OCI-LY1 (cell line): Measurements from ENCODE around the gene TMEM143.

ENCODE experiments used
- H2AFZ ChIP-seq: fragments of 200-600 bp; sonication (generic), shearing (Covaris generic); 2 replicates; pipeline ENCODE4 v1.6.0; 2014; ENCODE audit warnings: antibody characterized with exemption, mild to moderate bottlenecking, low read length
- H3F3A ChIP-seq: fragments of 200-600 bp; sonication (generic), shearing (Covaris generic); 2 replicates; pipeline ENCODE4 v1.6.0; 2014; ENCODE audit warnings: mild to moderate bottlenecking, antibody characterized with exemption, low read length, moderate library complexity; ENCODE audit not compliant: insufficient read depth
- H3K27ac ChIP-seq: fragments of 200-600 bp; sonication (generic); 2 replicates; pipeline ENCODE4 v1.5.1; 2014; ENCODE audit warnings: low read length, mixed run types, mild to moderate bottlenecking, low read depth; ENCODE audit not compliant: poor library complexity, severe bottlenecking
- H3K27me3 ChIP-seq: fragments of 200-600 bp; sonication (generic); 2 replicates; pipeline ENCODE4 v1.6.0; 2014; ENCODE audit warnings: antibody characterized with exemption, mild to moderate bottlenecking, low read length, moderate library complexity; ENCODE audit not compliant: insufficient read depth
- H3K36me3 ChIP-seq: fragments of 200-600 bp; sonication (generic); 2 replicates; pipeline ENCODE4 v1.6.1; 2014; ENCODE audit warnings: mild to moderate bottlenecking, antibody characterized with exemption, low read length, moderate library complexity, mixed read lengths; ENCODE audit not compliant: insufficient read depth
- H3K4me1 ChIP-seq: fragments of 200-600 bp; sonication (generic); 2 replicates; pipeline ENCODE4 v1.5.1; 2014; ENCODE audit warnings: mild to moderate bottlenecking, low read length, moderate library complexity; ENCODE audit not compliant: insufficient read depth, severe bottlenecking
- H3K4me2 ChIP-seq: fragments of 200-600 bp; sonication (generic), shearing (Covaris generic); 2 replicates; pipeline ENCODE4 v1.6.1; 2014; ENCODE audit warnings: low read length
- H3K4me3 ChIP-seq: fragments of 200-600 bp; sonication (generic); 2 replicates; pipeline ENCODE4 v1.5.1; 2014; ENCODE audit warnings: low read length, low read depth, mild to moderate bottlenecking, mixed read lengths; ENCODE audit not compliant: poor library complexity, severe bottlenecking
- H3K79me2 ChIP-seq: fragments of 200-600 bp; shearing (Covaris generic); 2 replicates; pipeline ENCODE4 v1.6.1; 2016; ENCODE audit warnings: mixed run types, low read length, mixed read lengths; ENCODE audit not compliant: insufficient read depth
- H3K9ac ChIP-seq: fragments of 200-600 bp; sonication (generic), shearing (Covaris generic); 2 replicates; pipeline ENCODE4 v1.6.1; 2014; ENCODE audit warnings: mild to moderate bottlenecking, low read length, mixed read lengths
- H3K9me2 ChIP-seq: fragments of 200-600 bp; sonication (generic), shearing (Covaris generic); 2 replicates; pipeline ENCODE4 v1.6.1; 2014; ENCODE audit warnings: low read depth, mild to moderate bottlenecking, low read length, mixed read lengths
- H3K9me3 ChIP-seq: fragments of 200-600 bp; shearing (Covaris generic); 2 replicates; pipeline ENCODE4 v1.6.1; 2014; ENCODE audit warnings: low read length, mixed read lengths
- H4K20me1 ChIP-seq: fragments of 200-600 bp; sonication (generic), shearing (Covaris generic); 2 replicates; pipeline ENCODE4 v1.6.0; 2016; ENCODE audit warnings: mild to moderate bottlenecking, low read length; ENCODE audit not compliant: insufficient read depth
- EZH2 ChIP-seq: fragments of 200-600 bp; sonication (generic), shearing (Covaris generic); IDR thresholded peaks from 2 replicates; pipeline ENCODE4 v1.8.0; 2017; ENCODE audit warnings: borderline replicate concordance, mixed run types, mild to moderate bottlenecking, antibody characterized with exemption, low read length, moderate library complexity, mixed read lengths
- TF ChIP-seq, protein P1 (sequence below): fragments of 200-600 bp; sonication (generic), shearing (Covaris generic); IDR thresholded peaks from 2 replicates; pipeline ENCODE4 v1.5.1; 2017; ENCODE audit warnings: mild to moderate bottlenecking, antibody characterized with exemption, low read length, moderate library complexity, mixed read lengths

TMEM143 gene

DNA sequence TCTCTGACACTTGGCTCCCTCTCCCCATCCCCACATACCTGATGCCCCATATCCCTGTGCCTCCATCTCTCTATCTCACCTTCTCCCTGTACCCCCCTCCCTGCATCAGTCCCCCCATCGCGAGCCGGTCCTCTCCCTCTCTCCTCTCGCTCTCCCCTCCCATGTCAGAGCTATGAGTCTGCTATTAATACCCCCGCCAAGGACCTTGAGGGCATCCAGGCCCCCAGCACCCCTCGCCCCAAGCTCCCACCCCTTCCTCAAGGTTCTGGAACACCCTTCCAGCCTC lies 31.4 kb upstream of the TMEM143 start:
- Histone ChIP-seq H3F3A (0 out of 2 replicates have a peak, but pooled peaks cover 4% of the 10 kb centered on the region), H2AFZ (no peak overlapping the region), H3K9me3 (no peaks in the 10 kb centered on the region), H4K20me1 (no peaks in the 10 kb centered on the region), H3K9ac (no peak overlapping the region), H3K27ac (no peak overlapping the region), H3K4me1 (peaks cover 15% of the 10 kb centered on the region), H3K36me3 (no peaks in the 10 kb centered on the region), H3K9me2 (no peaks in the 10 kb centered on the region), H3K4me3 (no peak overlapping the region), H3K79me2 (no peaks in the 10 kb centered on the region), H3K4me2 (no peak overlapping the region), H3K27me3 (peaks cover 8% of the 10 kb centered on the region; the same call in 1 of the 2 replicates)
- TF ChIP-seq EZH2: no peak
- TF ChIP-seq, protein P1, sequence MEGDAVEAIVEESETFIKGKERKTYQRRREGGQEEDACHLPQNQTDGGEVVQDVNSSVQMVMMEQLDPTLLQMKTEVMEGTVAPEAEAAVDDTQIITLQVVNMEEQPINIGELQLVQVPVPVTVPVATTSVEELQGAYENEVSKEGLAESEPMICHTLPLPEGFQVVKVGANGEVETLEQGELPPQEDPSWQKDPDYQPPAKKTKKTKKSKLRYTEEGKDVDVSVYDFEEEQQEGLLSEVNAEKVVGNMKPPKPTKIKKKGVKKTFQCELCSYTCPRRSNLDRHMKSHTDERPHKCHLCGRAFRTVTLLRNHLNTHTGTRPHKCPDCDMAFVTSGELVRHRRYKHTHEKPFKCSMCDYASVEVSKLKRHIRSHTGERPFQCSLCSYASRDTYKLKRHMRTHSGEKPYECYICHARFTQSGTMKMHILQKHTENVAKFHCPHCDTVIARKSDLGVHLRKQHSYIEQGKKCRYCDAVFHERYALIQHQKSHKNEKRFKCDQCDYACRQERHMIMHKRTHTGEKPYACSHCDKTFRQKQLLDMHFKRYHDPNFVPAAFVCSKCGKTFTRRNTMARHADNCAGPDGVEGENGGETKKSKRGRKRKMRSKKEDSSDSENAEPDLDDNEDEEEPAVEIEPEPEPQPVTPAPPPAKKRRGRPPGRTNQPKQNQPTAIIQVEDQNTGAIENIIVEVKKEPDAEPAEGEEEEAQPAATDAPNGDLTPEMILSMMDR: no peak

DNA sequence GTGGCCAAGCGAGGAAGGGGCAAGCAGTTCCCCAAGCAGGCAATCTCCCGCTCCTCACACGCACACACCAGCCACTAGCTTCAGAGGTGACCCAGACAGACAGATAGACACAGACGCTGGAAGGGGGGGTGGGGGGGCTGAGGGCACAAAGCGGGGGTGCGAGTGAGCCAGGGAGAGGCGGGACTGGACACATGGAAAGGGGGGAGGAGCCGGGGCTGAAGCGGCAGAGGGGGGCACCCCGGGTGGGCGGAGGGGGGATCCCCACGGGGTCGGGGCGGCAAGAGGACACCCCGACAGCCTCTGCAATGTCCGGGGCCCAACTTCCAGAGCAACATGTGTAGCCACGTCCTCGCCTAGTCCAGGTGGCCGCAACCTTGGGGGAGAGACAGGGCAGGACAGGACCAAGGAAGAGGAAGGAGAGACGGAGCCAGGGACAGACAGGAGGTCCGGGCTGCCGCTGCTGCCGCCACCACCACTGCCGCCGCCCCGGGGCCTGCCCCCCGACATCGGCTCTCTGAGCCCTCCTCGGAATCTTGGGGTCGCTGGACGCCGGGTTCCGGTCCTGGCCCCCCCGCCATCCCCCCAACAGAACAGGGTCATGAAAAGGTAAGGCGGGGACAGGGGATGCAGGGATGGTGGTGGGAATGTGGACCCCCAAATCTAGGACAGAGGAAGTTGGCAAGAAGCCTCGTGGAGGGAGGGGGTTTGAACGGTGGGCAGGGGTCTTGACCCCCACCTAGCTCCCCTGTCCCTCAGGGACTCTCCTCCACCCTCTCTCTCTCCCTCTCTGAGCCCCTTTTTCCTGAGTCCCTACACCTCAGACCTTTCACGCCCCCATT lies 30.8 kb upstream of the TMEM143 start:
- H3K36me3 ChIP-seq: no peaks in the 10 kb centered on the region
- no peak overlapping the region for H3K4me3 ChIP-seq
- 0 out of 2 replicates have a peak, but pooled peaks cover 4% of the 10 kb centered on the region for H3F3A ChIP-seq
- H3K9me3 ChIP-seq: no peaks in the 10 kb centered on the region
- H4K20me1 ChIP-seq: no peaks in the 10 kb centered on the region
- H3K27me3 ChIP-seq: peaks cover 8% of the 10 kb centered on the region; the same call in 1 of the 2 replicates
- H3K79me2 ChIP-seq: no peaks in the 10 kb centered on the region
- H3K27ac ChIP-seq: no peak overlapping the region
- H3K4me1 ChIP-seq: peaks cover 14% of the 10 kb centered on the region
- no peak overlapping the region for H3K9ac ChIP-seq
- no peaks in the 10 kb centered on the region for H3K9me2 ChIP-seq
- TF ChIP-seq, protein P1: no peak
- TF ChIP-seq EZH2: no peak
- no peak overlapping the region for H2AFZ ChIP-seq
- H3K4me2 ChIP-seq: no peak overlapping the region

DNA sequence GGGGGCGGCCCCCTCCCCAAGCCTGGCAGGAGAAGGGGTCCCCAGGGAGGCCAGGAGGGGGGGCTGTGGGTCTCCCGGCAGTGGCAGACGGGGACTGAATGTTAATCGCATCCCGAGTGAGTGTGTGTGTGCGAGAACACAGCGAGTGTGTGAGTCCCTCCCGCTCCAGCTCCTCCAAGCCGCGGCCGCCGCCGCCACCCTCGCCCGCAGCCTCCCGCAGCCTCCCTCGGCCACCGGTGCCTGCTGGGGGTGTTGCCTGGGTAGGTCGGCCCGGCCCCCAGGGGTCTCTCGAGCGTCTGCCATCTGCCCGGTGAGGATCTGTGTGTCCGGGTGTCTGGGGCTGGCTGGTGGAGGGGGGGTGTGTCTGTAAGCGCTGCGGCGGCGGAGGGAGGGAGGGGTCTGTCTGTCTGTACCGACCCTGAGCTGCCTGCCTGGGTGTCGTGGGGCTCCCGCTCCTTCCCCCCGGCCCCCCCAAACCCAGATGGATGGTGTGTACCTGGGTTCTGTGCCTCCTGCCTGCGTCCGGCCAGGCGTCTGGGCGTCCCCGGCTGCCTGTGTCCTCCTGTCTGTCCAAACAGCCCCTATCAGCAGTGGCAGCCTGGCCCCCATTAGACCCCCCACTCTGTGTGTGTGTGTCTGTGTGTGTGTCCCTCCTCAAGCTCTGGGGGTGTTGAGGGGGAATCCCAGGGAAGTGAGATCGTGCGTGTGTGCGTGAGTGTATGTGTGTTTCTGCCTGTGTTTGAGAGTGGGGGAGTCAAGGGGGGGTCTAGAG lies 30.0 kb upstream of the TMEM143 start, which contains the start of gene GRIN2D:
GRIN2D (plus strand) TSS at position 110 of the 772 bp plus-strand sequence. CDS start 4,725 bp downstream, outside the sequence.
- H4K20me1 ChIP-seq: no peaks in the 10 kb centered on the region
- H3K27ac ChIP-seq: no peak within 1 kb of the TSS
- H3K4me3 ChIP-seq: no peak within 1 kb of the TSS
- no peaks in the 10 kb centered on the region for H3F3A ChIP-seq
- peak within 1 kb of the TSS; percentile 21; the same call in 1 of the 2 replicates for H3K4me2 ChIP-seq
- H2AFZ ChIP-seq: no peak within 1 kb of the TSS
- H3K36me3 ChIP-seq: no peaks in the 10 kb centered on the region; the same call in 1 of the 2 replicates
- H3K4me1 ChIP-seq: peaks cover 14% of the 10 kb centered on the region
- H3K9ac ChIP-seq: no peak within 1 kb of the TSS
- H3K9me3 ChIP-seq: no peaks in the 10 kb centered on the region
- TF ChIP-seq, protein P1: no peak
- TF ChIP-seq EZH2: no peak
- H3K27me3 ChIP-seq: peaks cover 8% of the 10 kb centered on the region; the same call in 1 of the 2 replicates
- no peaks in the 10 kb centered on the region for H3K79me2 ChIP-seq
- no peaks in the 10 kb centered on the region for H3K9me2 ChIP-seq
